Neural progenitor cell (in vitro differentiated cells): ENCODE data around the gene BNIPL. TPM values are rescaled to one million over a fixed set of nuclear protein-coding genes. Genes with fewer than 3 reads are reported as not detected.
A peak's percentile ranks its signal among the peaks of the same experiment; 100 is the strongest.

Experiments
- DNase-seq: peaks from one replicate; pipeline ENCODE4 v3.0.0-alpha.2; 2016; ENCODE audit warnings: low spot score
- H2AFZ ChIP-seq: fragments of 200-600 bp; sonication (generic); replicated peaks from 2 replicates; pipeline ENCODE4 v1.6.1; 2016; ENCODE audit warnings: antibody characterized with exemption
- H3F3A ChIP-seq: fragments of 200-600 bp; sonication (generic); 2 replicates; pipeline ENCODE4 v1.6.1; 2016; ENCODE audit warnings: antibody characterized with exemption, low read depth
- H3K27ac ChIP-seq: fragments of 200-600 bp; sonication (generic); 2 replicates; pipeline ENCODE4 v1.5.1; 2016; ENCODE audit warnings: mild to moderate bottlenecking
- H3K27me3 ChIP-seq: fragments of 200-600 bp; sonication (generic); 2 replicates; pipeline ENCODE4 v1.6.1; 2016; ENCODE audit warnings: mild to moderate bottlenecking, moderate library complexity
- H3K36me3 ChIP-seq: fragments of 200-600 bp; sonication (generic); 2 replicates; pipeline ENCODE4 v1.5.1; 2016
- H3K4me1 ChIP-seq: fragments of 200-600 bp; sonication (generic); 2 replicates; pipeline ENCODE4 v1.6.1; 2016; ENCODE audit warnings: mixed run types
- H3K4me2 ChIP-seq: fragments of 200-600 bp; sonication (generic); 2 replicates; pipeline ENCODE4 v1.6.1; 2016
- H3K4me3 ChIP-seq: fragments of 200-600 bp; sonication (generic); 2 replicates; pipeline ENCODE4 v1.5.1; 2016
- H3K79me2 ChIP-seq: fragments of 200-600 bp; sonication (generic); 2 replicates; pipeline ENCODE4 v1.6.1; 2016; ENCODE audit warnings: low read depth
- H3K9ac ChIP-seq: fragments of 200-600 bp; sonication (generic); 2 replicates; pipeline ENCODE4 v1.6.1; 2016
- H3K9me3 ChIP-seq: fragments of 200-600 bp; sonication (generic); 2 replicates; pipeline ENCODE4 v1.5.1; 2016; ENCODE audit warnings: low read depth
- H4K20me1 ChIP-seq: fragments of 200-600 bp; sonication (generic); 2 replicates; pipeline ENCODE4 v1.6.1; 2016; ENCODE audit warnings: low read depth
- H3K27ac Mint-ChIP-seq: 3 replicates; pipeline ENCODE4 v1.8.0; 2021; ENCODE audit warnings: mixed read lengths
- H3K27me3 Mint-ChIP-seq: 2 replicates; pipeline ENCODE4 v1.8.0; 2022; ENCODE audit warnings: low read depth, mild to moderate bottlenecking, inconsistent platforms, moderate library complexity, mixed read lengths; ENCODE audit not compliant: insufficient read depth
- H3K36me3 Mint-ChIP-seq: 3 replicates; pipeline ENCODE4 v1.8.0; 2021; ENCODE audit warnings: mixed read lengths
- H3K4me1 Mint-ChIP-seq: 3 replicates; pipeline ENCODE4 v1.8.0; 2021; ENCODE audit warnings: mixed read lengths
- H3K4me3 Mint-ChIP-seq: 3 replicates; pipeline ENCODE4 v1.8.0; 2021; ENCODE audit warnings: mild to moderate bottlenecking, moderate library complexity, mixed read lengths
- H3K9me3 Mint-ChIP-seq: 3 replicates; pipeline ENCODE4 v1.8.0; 2020; ENCODE audit warnings: mixed read lengths
- EZH2 ChIP-seq: fragments of 200-600 bp; sonication (generic); IDR thresholded peaks from 2 replicates; pipeline ENCODE4 v1.6.1; 2017; ENCODE audit warnings: antibody characterized with exemption, mild to moderate bottlenecking, moderate library complexity
- EZH2phosphoT487 ChIP-seq: fragments of 200-600 bp; sonication (generic); IDR thresholded peaks from 2 replicates; pipeline ENCODE4 v1.6.1; 2017; ENCODE audit warnings: antibody characterized with exemption
- total RNA-seq: library from RNA; depleted of rRNA; stranded (reverse); fragments of >200 nt; gene quantifications from 2 replicates; pipeline ENCODE4 v1.2.3, GENCODE V29; 2015; ENCODE audit warnings: low replicate concordance
- TF ChIP-seq, protein P1 (sequence below): fragments of 200-600 bp; sonication (generic); IDR thresholded peaks from 2 replicates; pipeline ENCODE4 v1.5.1; 2017; ENCODE audit warnings: antibody characterized with exemption, mild to moderate bottlenecking

Gene BNIPL
- total RNA-seq, 1 donor from 2014 or later: 0.97 TPM

DNA sequence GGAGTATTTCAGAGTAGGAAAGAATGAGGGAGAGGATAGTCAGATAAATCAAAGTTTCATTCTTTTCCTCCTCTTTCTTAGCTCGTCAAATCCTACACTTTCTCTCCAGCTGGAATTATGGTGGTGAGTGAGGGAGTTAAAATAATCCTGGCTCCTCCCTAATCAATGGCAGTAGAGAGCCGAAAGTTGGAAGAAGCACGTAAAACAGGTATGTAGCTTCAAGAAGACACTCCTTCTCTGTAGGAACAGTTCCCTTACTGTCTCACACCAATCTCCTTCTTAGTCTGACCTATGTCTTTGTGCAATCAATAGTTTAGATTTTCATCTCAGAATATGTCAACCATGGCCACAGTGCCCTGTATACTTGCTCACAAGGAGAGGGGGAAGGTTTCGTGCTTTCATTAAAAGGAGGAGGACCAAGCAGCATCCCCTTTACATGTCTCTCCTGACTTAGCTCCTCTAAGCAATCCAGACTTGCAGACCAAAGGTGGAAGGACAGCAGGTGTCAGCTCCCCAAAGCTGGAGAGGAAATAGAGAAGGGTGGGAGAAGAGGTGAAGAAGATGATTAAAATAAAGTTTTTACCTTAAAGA lies 30.6 kb upstream of the BNIPL start:
- Histone ChIP-seq H2AFZ (peak overlapping the region; percentile 93), H3K4me3 (peak overlapping the region; percentile 49), H3K9ac (peak overlapping the region; percentile 35), H3K4me2 (peak overlapping the region; percentile 92), H3K9me3 (no peaks in the 10 kb centered on the region), H4K20me1 (no peaks in the 10 kb centered on the region), H3K27ac (no peak overlapping the region), H3K27me3 (no peaks in the 10 kb centered on the region), H3F3A (peaks cover 25% of the 10 kb centered on the region), H3K79me2 (peaks cover 11% of the 10 kb centered on the region), H3K4me1 (peaks cover 21% of the 10 kb centered on the region), H3K36me3 (no peaks in the 10 kb centered on the region)
- Mint-ChIP-seq H3K27ac (peak overlapping the region; percentile 100), H3K4me3 (peak overlapping the region; percentile 97), H3K9me3 (no peaks in the 10 kb centered on the region), H3K4me1 (peaks cover 52% of the 10 kb centered on the region), H3K27me3 (peaks cover 5% of the 10 kb centered on the region), H3K36me3 (peaks cover 12% of the 10 kb centered on the region)
- TF ChIP-seq, protein P1, sequence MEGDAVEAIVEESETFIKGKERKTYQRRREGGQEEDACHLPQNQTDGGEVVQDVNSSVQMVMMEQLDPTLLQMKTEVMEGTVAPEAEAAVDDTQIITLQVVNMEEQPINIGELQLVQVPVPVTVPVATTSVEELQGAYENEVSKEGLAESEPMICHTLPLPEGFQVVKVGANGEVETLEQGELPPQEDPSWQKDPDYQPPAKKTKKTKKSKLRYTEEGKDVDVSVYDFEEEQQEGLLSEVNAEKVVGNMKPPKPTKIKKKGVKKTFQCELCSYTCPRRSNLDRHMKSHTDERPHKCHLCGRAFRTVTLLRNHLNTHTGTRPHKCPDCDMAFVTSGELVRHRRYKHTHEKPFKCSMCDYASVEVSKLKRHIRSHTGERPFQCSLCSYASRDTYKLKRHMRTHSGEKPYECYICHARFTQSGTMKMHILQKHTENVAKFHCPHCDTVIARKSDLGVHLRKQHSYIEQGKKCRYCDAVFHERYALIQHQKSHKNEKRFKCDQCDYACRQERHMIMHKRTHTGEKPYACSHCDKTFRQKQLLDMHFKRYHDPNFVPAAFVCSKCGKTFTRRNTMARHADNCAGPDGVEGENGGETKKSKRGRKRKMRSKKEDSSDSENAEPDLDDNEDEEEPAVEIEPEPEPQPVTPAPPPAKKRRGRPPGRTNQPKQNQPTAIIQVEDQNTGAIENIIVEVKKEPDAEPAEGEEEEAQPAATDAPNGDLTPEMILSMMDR: no peak
- TF ChIP-seq EZH2phosphoT487 (no peak), EZH2 (no peak)
- DNase-seq: no peak

GRCh38 chr1:151006327-151007052 lies 29.9 kb upstream of the BNIPL start, which contains the start of gene MINDY1:
Gene MINDY1, minus strand, starts transcription at chr1:151006902. Its CDS starts 4,285 bp downstream, at chr1:151002617.
- no peaks in the 10 kb centered on the region for H3K9me3 ChIP-seq

DNA sequence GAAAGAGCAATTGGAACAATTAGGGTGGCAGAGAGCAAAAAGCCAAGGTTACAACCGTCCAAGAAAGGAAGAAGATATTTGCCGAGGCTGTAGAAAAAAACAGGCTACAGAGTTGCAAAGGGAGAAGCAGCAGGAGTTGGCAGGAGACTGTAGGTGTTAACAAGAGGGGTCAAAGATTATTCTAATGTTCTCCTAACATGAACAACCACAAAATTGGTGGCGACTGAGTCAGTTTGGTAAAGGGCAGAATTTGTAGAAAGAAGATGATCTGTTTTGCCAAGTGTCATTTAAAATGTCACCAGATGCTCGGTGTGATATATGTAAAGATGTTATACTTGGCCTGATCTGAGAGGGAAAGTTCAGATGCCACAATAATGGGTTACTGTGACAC lies 28.5 kb upstream of the BNIPL start:
- Mint-ChIP-seq H3K4me1 (peaks cover 49% of the 10 kb centered on the region), H3K9me3 (no peaks in the 10 kb centered on the region), H3K27ac (peak overlapping the region; percentile 100), H3K4me3 (peak overlapping the region; percentile 97), H3K36me3 (peaks cover 3% of the 10 kb centered on the region), H3K27me3 (peaks cover 3% of the 10 kb centered on the region)
- TF ChIP-seq EZH2 (no peak), EZH2phosphoT487 (no peak)
- TF ChIP-seq, protein P1: no peak
- H3K4me2 ChIP-seq: peak overlapping the region; percentile 64
- peaks cover 11% of the 10 kb centered on the region for H3K79me2 ChIP-seq
- H3K27ac ChIP-seq: no peak overlapping the region
- H3F3A ChIP-seq: peaks cover 25% of the 10 kb centered on the region
- H3K9me3 ChIP-seq: no peaks in the 10 kb centered on the region
- peak overlapping the region; percentile 76 for H3K4me3 ChIP-seq
- no peaks in the 10 kb centered on the region for H3K27me3 ChIP-seq
- H3K4me1 ChIP-seq: peaks cover 21% of the 10 kb centered on the region
- DNase-seq: no peak
- no peaks in the 10 kb centered on the region for H4K20me1 ChIP-seq
- H3K36me3 ChIP-seq: no peaks in the 10 kb centered on the region
- no peak overlapping the region for H3K9ac ChIP-seq
- H2AFZ ChIP-seq: peak overlapping the region; percentile 93

More at GRCh38 chr1:151006327-151007052, 29.9 kb upstream of the BNIPL start, which contains the start of gene MINDY1:
- Histone ChIP-seq H3K4me3 (peak within 1 kb of the TSS; percentile 76), H3K79me2 (peaks cover 11% of the 10 kb centered on the region), H4K20me1 (no peaks in the 10 kb centered on the region), H3K27me3 (no peaks in the 10 kb centered on the region), H3K9ac (peak within 1 kb of the TSS; percentile 35), H3K4me1 (peaks cover 21% of the 10 kb centered on the region), H3K4me2 (peak within 1 kb of the TSS; percentile 92), H3K36me3 (no peaks in the 10 kb centered on the region), H3K27ac (peak within 1 kb of the TSS; percentile 59), H3F3A (peaks cover 25% of the 10 kb centered on the region), H2AFZ (peak within 1 kb of the TSS; percentile 93)
- no peak for TF ChIP-seq EZH2
- TF ChIP-seq, protein P1: peak; percentile 52
- Mint-ChIP-seq H3K27me3 (peaks cover 5% of the 10 kb centered on the region), H3K4me3 (peak within 1 kb of the TSS; percentile 97), H3K9me3 (no peaks in the 10 kb centered on the region), H3K36me3 (peaks cover 9% of the 10 kb centered on the region), H3K4me1 (peaks cover 52% of the 10 kb centered on the region), H3K27ac (peak within 1 kb of the TSS; percentile 100)
- DNase-seq: peak; percentile 90
